GM23338 (cell line): ENCODE data around the gene TENT5A. TPM values are rescaled to one million over a fixed set of nuclear protein-coding genes. Genes with fewer than 3 reads are reported as not detected.
"Not testable (repeated sequence)": the region's sequence is repeated elsewhere in the genome, so short reads cannot be mapped to it uniquely, and the experiment has no call there.

Experiments
- ATAC-seq: fragments of 200-7000 bp; cut with Tn5 transposase; 3 replicates; pipeline ENCODE4 v1.9.1; 2020
- DNase-seq: peaks from one replicate; pipeline ENCODE4 v3.0.0-alpha.2; 2015; ENCODE audit warnings: low spot score
- H2AFZ ChIP-seq: fragments of 200-600 bp; sonication (generic); 2 replicates; pipeline ENCODE4 v1.8.0; 2016; ENCODE audit warnings: antibody characterized with exemption, mild to moderate bottlenecking, moderate library complexity
- H3F3A ChIP-seq: fragments of 200-600 bp; sonication (generic); replicated peaks from 2 replicates; pipeline ENCODE4 v1.8.0; 2017; ENCODE audit warnings: antibody characterized with exemption, mixed run types, low read depth
- H3K27ac ChIP-seq: fragments of 200-600 bp; sonication (generic); 2 replicates; pipeline ENCODE4 v1.6.1; 2016; ENCODE audit warnings: low read depth
- H3K27me3 ChIP-seq: fragments of 200-600 bp; sonication (generic); 2 replicates; pipeline ENCODE4 v1.8.0; 2016; ENCODE audit warnings: mild to moderate bottlenecking, mixed run types, moderate library complexity; ENCODE audit not compliant: insufficient read depth
- H3K36me3 ChIP-seq: fragments of 200-600 bp; sonication (generic); 2 replicates; pipeline ENCODE4 v1.8.0; 2016; ENCODE audit warnings: mild to moderate bottlenecking; ENCODE audit not compliant: insufficient read depth
- H3K4me1 ChIP-seq: fragments of 200-600 bp; sonication (generic); 2 replicates; pipeline ENCODE4 v1.8.0; 2016; ENCODE audit warnings: mild to moderate bottlenecking, moderate library complexity; ENCODE audit not compliant: insufficient read depth
- H3K4me2 ChIP-seq: fragments of 200-600 bp; sonication (generic); 2 replicates; pipeline ENCODE4 v1.7.1; 2017; ENCODE audit warnings: mixed run types
- H3K4me3 ChIP-seq: fragments of 200-600 bp; sonication (generic); 2 replicates; pipeline ENCODE4 v1.6.1; 2016; ENCODE audit warnings: mixed run types
- H3K79me2 ChIP-seq: fragments of 200-600 bp; sonication (generic); replicated peaks from 2 replicates; pipeline ENCODE4 v1.8.0; 2017; ENCODE audit warnings: mild to moderate bottlenecking; ENCODE audit not compliant: insufficient read depth
- H3K9me2 ChIP-seq: fragments of 200-600 bp; sonication (generic); 2 replicates; pipeline ENCODE4 v1.8.0; 2017; ENCODE audit not compliant: insufficient read depth
- H4K20me1 ChIP-seq: fragments of 200-600 bp; sonication (generic); replicated peaks from 2 replicates; pipeline ENCODE4 v1.8.0; 2017; ENCODE audit warnings: mild to moderate bottlenecking; ENCODE audit not compliant: insufficient read depth
- H3K27ac Mint-ChIP-seq: 2 replicates; pipeline ENCODE4 v1.8.0; 2020; ENCODE audit warnings: inconsistent platforms, mild to moderate bottlenecking, moderate library complexity, mixed read lengths
- H3K27me3 Mint-ChIP-seq: 3 replicates; pipeline ENCODE4 v1.8.0; 2022; ENCODE audit warnings: low read depth, mild to moderate bottlenecking, moderate library complexity, mixed read lengths, inconsistent platforms; ENCODE audit not compliant: insufficient read depth, poor library complexity
- H3K36me3 Mint-ChIP-seq: 3 replicates; pipeline ENCODE4 v1.8.0; 2021; ENCODE audit warnings: low read depth, mild to moderate bottlenecking, inconsistent platforms, moderate library complexity, mixed read lengths
- H3K4me1 Mint-ChIP-seq: 3 replicates; pipeline ENCODE4 v1.8.0; 2020; ENCODE audit warnings: mild to moderate bottlenecking, inconsistent platforms, mixed read lengths
- H3K4me3 Mint-ChIP-seq: 3 replicates; pipeline ENCODE4 v1.8.0; 2021; ENCODE audit warnings: moderate library complexity, mild to moderate bottlenecking, inconsistent platforms, mixed read lengths
- H3K9me3 Mint-ChIP-seq: 3 replicates; pipeline ENCODE4 v1.8.0; 2020; ENCODE audit warnings: moderate library complexity, mild to moderate bottlenecking, inconsistent platforms, mixed read lengths
- CREB1 ChIP-seq: fragments of 250-450 bp; sonication (Bioruptor Pico); IDR thresholded peaks from 2 replicates; pipeline ENCODE4 v1.5.0; 2020; ENCODE audit warnings: low read depth, mild to moderate bottlenecking, moderate library complexity
- EZH2 ChIP-seq: fragments of 200-600 bp; sonication (generic); IDR thresholded peaks from one replicate; pipeline ENCODE4 v1.8.0; 2017; ENCODE audit warnings: antibody characterized with exemption, mild to moderate bottlenecking, low read depth; ENCODE audit not compliant: unreplicated experiment
- EZH2phosphoT487 ChIP-seq: fragments of 200-600 bp; sonication (generic); IDR thresholded peaks from one replicate; pipeline ENCODE4 v1.8.1; 2018; ENCODE audit warnings: antibody characterized with exemption; ENCODE audit not compliant: unreplicated experiment
- JUNB ChIP-seq: IDR thresholded peaks from one replicate; pipeline ENCODE4 v1.6.1; 2016; ENCODE audit warnings: antibody characterized with exemption; ENCODE audit not compliant: unreplicated experiment
- POLR2AphosphoS5 ChIP-seq: IDR thresholded peaks from 2 replicates; pipeline ENCODE4 v1.6.1; 2016; ENCODE audit warnings: antibody characterized with exemption, low read depth
- STAT1 ChIP-seq: IDR thresholded peaks from one replicate; pipeline ENCODE4 v1.6.1; 2016; ENCODE audit warnings: antibody characterized with exemption; ENCODE audit not compliant: unreplicated experiment
- ZNF114 ChIP-seq: fragments of 250-450 bp; sonication (Bioruptor Pico); IDR thresholded peaks from 2 replicates; pipeline ENCODE4 v1.5.0; 2020; ENCODE audit warnings: mild to moderate bottlenecking, moderate library complexity
- polyA plus RNA-seq: library from polyadenylated mRNA; unstranded; fragments of >200 nt; fragmentation: Nextera tagmentation; extraction: Ambion mirVana; gene quantifications from 2 replicates; pipeline ENCODE4 v1.2.1, GENCODE V29; 2016
- total RNA-seq: library from RNA; depleted of rRNA; stranded (reverse); fragments of >200 nt; shearing (Covaris generic); gene quantifications from 2 replicates; pipeline ENCODE4 v1.2.3, GENCODE V29; 2014
- TF ChIP-seq, protein P1 (sequence below): IDR thresholded peaks from 2 replicates; pipeline ENCODE4 v1.6.1; 2016; ENCODE audit warnings: antibody characterized with exemption
- TF ChIP-seq, protein P2 (sequence below): IDR thresholded peaks from one replicate; pipeline ENCODE4 v1.6.1; 2018; ENCODE audit warnings: antibody characterized with exemption; ENCODE audit not compliant: unreplicated experiment

The TENT5A gene
- total and polyA plus RNA-seq, 2 experiments from 2014 or later, result 3.8 to 4.7 TPM

DNA sequence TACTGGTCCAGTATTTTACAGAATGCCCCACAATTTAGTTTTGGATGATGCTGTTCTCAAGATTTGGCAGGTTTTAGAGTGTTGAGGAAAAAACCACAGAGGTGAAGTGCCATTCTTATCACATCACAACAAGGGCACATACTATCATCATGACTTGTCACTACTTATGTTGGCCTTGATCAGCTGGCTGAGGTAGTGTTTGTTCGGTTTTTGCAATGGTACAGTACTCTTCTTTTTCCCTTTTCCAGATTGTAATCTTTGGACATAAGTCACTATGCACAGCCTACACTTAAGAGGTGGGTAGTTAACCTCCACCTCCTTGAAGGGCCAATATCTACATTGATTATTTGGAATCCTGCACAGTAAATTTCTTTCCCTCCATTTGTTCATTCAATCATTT, 8.8 kb downstream of the TENT5A start (continued):
- TF ChIP-seq, protein P1, sequence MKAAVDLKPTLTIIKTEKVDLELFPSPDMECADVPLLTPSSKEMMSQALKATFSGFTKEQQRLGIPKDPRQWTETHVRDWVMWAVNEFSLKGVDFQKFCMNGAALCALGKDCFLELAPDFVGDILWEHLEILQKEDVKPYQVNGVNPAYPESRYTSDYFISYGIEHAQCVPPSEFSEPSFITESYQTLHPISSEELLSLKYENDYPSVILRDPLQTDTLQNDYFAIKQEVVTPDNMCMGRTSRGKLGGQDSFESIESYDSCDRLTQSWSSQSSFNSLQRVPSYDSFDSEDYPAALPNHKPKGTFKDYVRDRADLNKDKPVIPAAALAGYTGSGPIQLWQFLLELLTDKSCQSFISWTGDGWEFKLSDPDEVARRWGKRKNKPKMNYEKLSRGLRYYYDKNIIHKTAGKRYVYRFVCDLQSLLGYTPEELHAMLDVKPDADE, result no peak
- TF ChIP-seq POLR2AphosphoS5 (no peak), EZH2phosphoT487 (no peak), STAT1 (no peak), ZNF114 (CRISPR knock-in tag) (no peak), EZH2 (no peak)
- TF ChIP-seq, protein P2, sequence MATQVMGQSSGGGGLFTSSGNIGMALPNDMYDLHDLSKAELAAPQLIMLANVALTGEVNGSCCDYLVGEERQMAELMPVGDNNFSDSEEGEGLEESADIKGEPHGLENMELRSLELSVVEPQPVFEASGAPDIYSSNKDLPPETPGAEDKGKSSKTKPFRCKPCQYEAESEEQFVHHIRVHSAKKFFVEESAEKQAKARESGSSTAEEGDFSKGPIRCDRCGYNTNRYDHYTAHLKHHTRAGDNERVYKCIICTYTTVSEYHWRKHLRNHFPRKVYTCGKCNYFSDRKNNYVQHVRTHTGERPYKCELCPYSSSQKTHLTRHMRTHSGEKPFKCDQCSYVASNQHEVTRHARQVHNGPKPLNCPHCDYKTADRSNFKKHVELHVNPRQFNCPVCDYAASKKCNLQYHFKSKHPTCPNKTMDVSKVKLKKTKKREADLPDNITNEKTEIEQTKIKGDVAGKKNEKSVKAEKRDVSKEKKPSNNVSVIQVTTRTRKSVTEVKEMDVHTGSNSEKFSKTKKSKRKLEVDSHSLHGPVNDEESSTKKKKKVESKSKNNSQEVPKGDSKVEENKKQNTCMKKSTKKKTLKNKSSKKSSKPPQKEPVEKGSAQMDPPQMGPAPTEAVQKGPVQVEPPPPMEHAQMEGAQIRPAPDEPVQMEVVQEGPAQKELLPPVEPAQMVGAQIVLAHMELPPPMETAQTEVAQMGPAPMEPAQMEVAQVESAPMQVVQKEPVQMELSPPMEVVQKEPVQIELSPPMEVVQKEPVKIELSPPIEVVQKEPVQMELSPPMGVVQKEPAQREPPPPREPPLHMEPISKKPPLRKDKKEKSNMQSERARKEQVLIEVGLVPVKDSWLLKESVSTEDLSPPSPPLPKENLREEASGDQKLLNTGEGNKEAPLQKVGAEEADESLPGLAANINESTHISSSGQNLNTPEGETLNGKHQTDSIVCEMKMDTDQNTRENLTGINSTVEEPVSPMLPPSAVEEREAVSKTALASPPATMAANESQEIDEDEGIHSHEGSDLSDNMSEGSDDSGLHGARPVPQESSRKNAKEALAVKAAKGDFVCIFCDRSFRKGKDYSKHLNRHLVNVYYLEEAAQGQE, result no peak

DNA sequence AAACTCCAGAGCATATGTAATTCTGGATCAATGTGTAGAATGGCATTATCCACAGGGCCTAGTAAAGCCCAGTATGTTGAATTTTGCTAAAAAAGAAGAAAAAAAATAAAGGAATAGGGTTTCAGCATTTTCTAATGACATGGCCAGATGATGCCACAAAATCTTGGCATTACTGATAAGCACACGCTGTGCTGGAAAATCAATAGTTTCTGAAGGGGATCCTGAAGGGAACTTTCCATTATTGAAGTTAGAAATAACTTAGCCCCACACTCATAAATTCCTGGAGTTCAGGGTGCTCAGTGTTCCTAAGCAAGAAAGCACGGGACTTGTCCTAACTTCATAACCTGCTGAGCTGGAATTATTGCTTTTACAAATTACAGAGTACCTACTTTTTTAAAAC, 10.8 kb downstream of the TENT5A start:
- no peak overlapping the region for H3K27ac ChIP-seq
- ATAC-seq, result no peak
- H3K27me3 ChIP-seq, result no peaks in the 10 kb centered on the region
- H3K4me3 ChIP-seq, result no peak overlapping the region
- no peaks in the 10 kb centered on the region for H3F3A ChIP-seq
- H3K9me3 Mint-ChIP-seq, result no peaks in the 10 kb centered on the region
- no peaks in the 10 kb centered on the region for H3K4me1 Mint-ChIP-seq
- TF ChIP-seq CREB1 (CRISPR knock-in tag) (no peak), ZNF114 (CRISPR knock-in tag) (no peak), EZH2 (no peak), JUNB (no peak)
- H3K36me3 ChIP-seq, result no peaks in the 10 kb centered on the region
- H3K4me1 ChIP-seq, result no peaks in the 10 kb centered on the region
- no peak overlapping the region for H3K4me3 Mint-ChIP-seq
- H4K20me1 ChIP-seq, result no peaks in the 10 kb centered on the region
- H3K27ac Mint-ChIP-seq, result no peak overlapping the region
- H3K9me2 ChIP-seq, result no peaks in the 10 kb centered on the region
- no peaks in the 10 kb centered on the region for H3K36me3 Mint-ChIP-seq
- H2AFZ ChIP-seq, result no peak overlapping the region
- DNase-seq, result no peak
- H3K27me3 Mint-ChIP-seq, result no peaks in the 10 kb centered on the region
- H3K79me2 ChIP-seq, result no peaks in the 10 kb centered on the region
- no peak overlapping the region for H3K4me2 ChIP-seq

DNA sequence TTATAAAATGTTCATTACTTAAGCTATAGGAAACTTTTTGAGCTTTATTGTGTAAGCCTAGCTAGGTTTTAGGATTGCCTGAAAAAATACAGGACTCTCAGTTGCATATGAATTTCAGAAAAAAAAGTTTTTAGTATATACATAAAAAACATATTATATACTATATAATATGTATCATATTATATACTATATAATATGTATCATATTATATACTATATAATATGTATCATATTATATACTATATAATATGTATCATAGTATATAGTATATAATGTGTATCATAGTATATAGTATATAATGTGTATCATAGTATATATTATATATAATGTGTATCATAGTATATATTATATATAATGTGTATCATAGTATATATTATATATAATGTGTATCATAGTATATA, 11.9 kb downstream of the TENT5A start:
- not testable (repeated sequence) for ATAC-seq, H3K27ac ChIP-seq, H2AFZ ChIP-seq, H4K20me1 ChIP-seq, H3K9me3 Mint-ChIP-seq, H3F3A ChIP-seq, H3K27me3 Mint-ChIP-seq, H3K4me1 Mint-ChIP-seq, DNase-seq, H3K4me3 Mint-ChIP-seq, H3K4me1 ChIP-seq, H3K36me3 Mint-ChIP-seq, H3K9me2 ChIP-seq, H3K27me3 ChIP-seq, H3K79me2 ChIP-seq, H3K27ac Mint-ChIP-seq, H3K36me3 ChIP-seq, H3K4me2 ChIP-seq, H3K4me3 ChIP-seq
